K562 (cell line): Measurements from ENCODE around the gene TALDO1. TPM values are rescaled to one million over a fixed set of nuclear protein-coding genes. Genes with fewer than 3 reads are reported as not detected.

ENCODE experiments used
- ATAC-seq: fragments of 200-7000 bp; cut with Tn5 transposase; 3 replicates; pipeline ENCODE4 v1.9.1; 2020; ENCODE audit warnings: moderate library complexity
- BruUV-seq: library from RNA; stranded (reverse); fragments of 400-500 nt; replicated peaks from 2 replicates; lab custom pipeline; 2021; lab: Mats Ljungman, UMichigan
- CTCF ChIA-PET: fragments of 300-600 bp; formaldehyde crosslinking; extraction: SDS; loops from one replicate; lab custom pipeline; 2021; ENCODE audit warnings: low intra/inter-chr PET ratio; lab: Yijun Ruan, JAX
- POLR2A ChIA-PET: fragments of 300-600, 350-650 bp; sonication (Branson Sonifier 250); formaldehyde crosslinking; extraction: SDS; loops from one replicate; lab custom pipeline; 2021; ENCODE audit warnings: antibody characterized with exemption, inconsistent platforms; lab: Yijun Ruan, JAX
- DNase-seq, 4 experiments: peaks; one replicate each; pipeline versions ENCODE4 v3.0.0 to v3.0.0-alpha.2; 2011 to 2018; ENCODE audit warnings: low spot score in 3 of 4, mixed read lengths in 3 of 4; ENCODE audit errors: extremely low read depth in 1 of 4
- FAIRE-seq: peaks from 2 replicates; lab custom pipeline; 2011; peaks lifted over from hg19 to GRCh38; lab: Jason Lieb, UNC
- H2AFZ ChIP-seq: 2 replicates; pipeline ENCODE4 v1.6.0; 2011; ENCODE audit warnings: low read depth, low read length, control low read depth, inconsistent platforms
- H3K27ac ChIP-seq: fragments of 200-600 bp; 3 replicates; pipeline ENCODE4 v1.8.0; 2011; ENCODE audit warnings: low read depth, mild to moderate bottlenecking, control low read depth, inconsistent platforms, low read length, moderate library complexity, mixed read lengths; ENCODE audit errors: extremely low read depth
- H3K27me3 ChIP-seq, 2 experiments: fragments of 300-600 bp in 1 of 2; 2 replicates in 1 of 2; 3 replicates in 1 of 2; pipeline versions ENCODE4 v1.6.0 to v1.8.0; 2011; ENCODE audit warnings: inconsistent platforms in 2 of 2, low read length in 2 of 2, mild to moderate bottlenecking in 1 of 2, mixed read lengths in 1 of 2, moderate library complexity in 1 of 2; ENCODE audit not compliant: control insufficient read depth in 2 of 2, insufficient read depth in 2 of 2
- H3K36me3 ChIP-seq: fragments of 300-600 bp; 3 replicates; pipeline ENCODE4 v1.8.0; 2011; ENCODE audit warnings: mild to moderate bottlenecking, low read length, inconsistent platforms; ENCODE audit not compliant: control insufficient read depth, insufficient read depth
- H3K4me1 ChIP-seq, 2 experiments: fragments of 200-600 bp in 1 of 2; replicated peaks in 1 of 2; 2 replicates in 1 of 2; 3 replicates in 1 of 2; pipeline versions ENCODE4 v1.5.1 to v1.8.0; 2011; ENCODE audit warnings: inconsistent platforms in 2 of 2, low read length in 2 of 2, mild to moderate bottlenecking in 1 of 2, mixed read lengths in 1 of 2, moderate library complexity in 1 of 2; ENCODE audit not compliant: control insufficient read depth in 2 of 2, insufficient read depth in 2 of 2
- H3K4me2 ChIP-seq: 2 replicates; pipeline ENCODE4 v1.6.1; 2011; ENCODE audit warnings: low read length, control low read depth, inconsistent platforms, mixed read lengths; ENCODE audit not compliant: insufficient read depth
- H3K4me3 ChIP-seq: fragments of 200-600 bp; sonication (generic), shearing (Covaris generic); 2 replicates; pipeline ENCODE4 v1.5.1; 2016; ENCODE audit warnings: control low read depth, inconsistent platforms
- H3K79me2 ChIP-seq: fragments of 200-600 bp; 3 replicates; pipeline ENCODE4 v1.8.0; 2011; ENCODE audit warnings: low read length, inconsistent platforms; ENCODE audit not compliant: control insufficient read depth, insufficient read depth
- H3K9ac ChIP-seq, 2 experiments: 2 replicates each; pipeline versions ENCODE4 v1.6.0 to v1.6.1; 2011; ENCODE audit warnings: low read depth in 2 of 2, low read length in 2 of 2, control low read depth in 1 of 2, inconsistent platforms in 1 of 2, mild to moderate bottlenecking in 1 of 2, mixed read lengths in 1 of 2; ENCODE audit not compliant: insufficient read depth in 1 of 2
- H3K9me1 ChIP-seq: one replicate; pipeline ENCODE4 v1.6.0; 2011; ENCODE audit warnings: inconsistent platforms, mild to moderate bottlenecking, low read length, moderate library complexity; ENCODE audit not compliant: control insufficient read depth, insufficient read depth
- H3K9me3 ChIP-seq: replicated peaks from 2 replicates; pipeline ENCODE4 v1.5.1; 2011; ENCODE audit warnings: low read depth, low read length, inconsistent platforms; ENCODE audit not compliant: control insufficient read depth, insufficient read depth
- H4K20me1 ChIP-seq: replicated peaks from 2 replicates; pipeline ENCODE4 v1.6.1; 2011; ENCODE audit warnings: low read length, inconsistent platforms, mixed read lengths; ENCODE audit not compliant: control insufficient read depth, insufficient read depth
- BHLHE40 ChIP-seq: IDR thresholded peaks from 2 replicates; pipeline ENCODE4 v1.6.1; 2011; ENCODE audit warnings: low read length, improper control_type of control experiment
- CSDE1 ChIP-seq, 2 experiments: fragments of 450-650 bp; IDR thresholded peaks; 2 replicates each; pipeline ENCODE4 v1.6.1; 2016; ENCODE audit warnings: mild to moderate bottlenecking in 1 of 2
- FOXM1 ChIP-seq, 2 experiments: fragments of 450-650 bp in 1 of 2; sonication (generic) in 1 of 2; formaldehyde crosslinking in 1 of 2; IDR thresholded peaks; 2 replicates each; pipeline versions ENCODE4 v1.6.1 to v1.9.0; 2017 to 2022; ENCODE audit warnings: low read depth in 2 of 2, mild to moderate bottlenecking in 2 of 2, missing genetic modification reagents in 1 of 2, moderate library complexity in 1 of 2
- POLR3A ChIP-seq: IDR thresholded peaks from 2 replicates; pipeline ENCODE4 v1.6.1; 2011; ENCODE audit warnings: borderline replicate concordance, mild to moderate bottlenecking, moderate library complexity; ENCODE audit not compliant: insufficient read length, insufficient read depth; ENCODE audit errors: extremely low read depth
- PRPF4 ChIP-seq: fragments of 200-400 bp; formaldehyde crosslinking; IDR thresholded peaks from one replicate; pipeline ENCODE4 v1.6.1; 2017; ENCODE audit warnings: low read length, low read depth, mild to moderate bottlenecking; ENCODE audit not compliant: insufficient read depth, poor library complexity, severe bottlenecking
- RHOXF2B ChIP-seq: fragments of 250-450 bp; sonication (Bioruptor Pico); conservative IDR thresholded peaks from 2 replicates; pipeline ENCODE4 v1.5.1; 2021
- ZNF12 ChIP-seq: sonication (generic); formaldehyde crosslinking; IDR thresholded peaks from 2 replicates; pipeline ENCODE4 v1.4.0; 2020; ENCODE audit warnings: mild to moderate bottlenecking, missing genetic modification reagents
- ZNF134 ChIP-seq: fragments of 250-450 bp; sonication (Bioruptor Pico); conservative IDR thresholded peaks from 2 replicates; pipeline ENCODE4 v1.4.0; 2020
- ZNF780A ChIP-seq: fragments of 250-450 bp; sonication (Bioruptor Pico); IDR thresholded peaks from 2 replicates; pipeline ENCODE4 v1.5.0; 2021; ENCODE audit warnings: mild to moderate bottlenecking
- WGBS: fragments of 100-300 bp; shearing (Covaris generic); methylation state at CpG from one replicate; pipeline ENCODE4 v1.1.6; 2016; ENCODE audit warnings: low coverage, mixed read lengths; ENCODE audit not compliant: insufficient coverage; ENCODE audit errors: missing lambda C conversion rate; 5-methylcytosine and 5-hydroxymethylcytosine counted together
- in situ Hi-C: fragments of 300-500 bp; cut with MboI; formaldehyde crosslinking; loops from 4 replicates; pipeline ENCODE4 v1.15.0; 2018; ENCODE audit warnings: inconsistent platforms, mixed read lengths
- intact Hi-C: fragments of 100-400 bp; cut with micrococcal nuclease; formaldehyde crosslinking; loops from 2 replicates; pipeline ENCODE4 v1.14.2; 2022
- polyA plus RNA-seq, 8 experiments: library from polyadenylated mRNA; depleted of rRNA in 4 of 8; stranded (reverse) in 5 of 8; unstranded in 3 of 8; fragments of >200 nt; fragmentation: Nextera tagmentation in 2 of 8; fragmentation: Illumina TruSeq in 1 of 8; extraction: Ambion mirVana in 2 of 8; extraction: Trizol in 1 of 8; gene quantifications; 2 replicates each; pipeline versions ENCODE4 v1.2.1 to v1.2.3, GENCODE V29; 2011 to 2014; ENCODE audit warnings: inconsistent platforms in 1 of 8, missing spikeins in 1 of 8
- total RNA-seq, 7 experiments: library from RNA; depleted of rRNA in 6 of 7; stranded (reverse); fragments of >200 nt in 6 of 7; fragmentation: Illumina TruSeq in 2 of 7; extraction: Trizol in 2 of 7; gene quantifications; 2 replicates each; pipeline versions ENCODE4 v1.2.1 to v1.2.3, GENCODE V29; 2011 to 2021; ENCODE audit warnings: low replicate concordance in 1 of 7

The TALDO1 gene
- total and polyA plus RNA-seq, 9 of the 15 experiments (the other 6 are each of a cell fraction or from before 2014, with no cell fraction given): 260 to 541 (median 441) TPM

DNA sequence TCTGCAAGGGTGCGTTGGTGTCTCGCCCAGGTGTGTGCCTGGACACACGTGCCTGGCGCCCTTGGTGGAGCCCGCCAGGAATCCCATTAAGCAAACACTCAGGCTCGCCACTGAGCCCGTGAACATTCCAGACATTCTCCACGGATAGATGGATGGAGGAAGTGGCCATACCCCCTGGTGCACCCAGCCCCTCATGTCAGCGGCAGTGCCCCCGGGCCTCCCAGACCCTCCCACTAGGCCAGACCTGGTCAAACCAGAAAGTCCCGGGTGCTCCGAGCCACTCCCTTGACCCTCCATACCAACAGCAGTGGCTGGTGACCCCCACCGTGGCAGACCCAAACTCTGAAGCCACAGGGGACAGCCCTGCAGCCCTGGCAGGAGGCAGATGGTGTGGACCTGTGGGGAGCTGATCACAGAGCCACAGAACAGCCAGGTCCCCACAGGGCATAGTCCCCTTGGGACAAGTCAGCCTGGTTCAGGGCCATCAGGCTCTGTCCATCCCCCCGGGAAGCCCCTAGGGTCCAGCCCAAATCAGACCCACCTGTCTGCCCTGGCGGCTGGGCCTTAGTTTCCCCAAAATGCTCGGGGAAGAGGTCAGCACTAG lies 39.3 kb upstream of the TALDO1 start (continued):
- TF ChIP-seq FOXM1 (IDR thresholded peaks at IDR 0.05; ENCODE audit: low read depth): no peak
- TF ChIP-seq FOXM1 (CRISPR knock-in tag; IDR thresholded peaks at IDR 0.05; ENCODE audit: low read depth): no peak

DNA sequence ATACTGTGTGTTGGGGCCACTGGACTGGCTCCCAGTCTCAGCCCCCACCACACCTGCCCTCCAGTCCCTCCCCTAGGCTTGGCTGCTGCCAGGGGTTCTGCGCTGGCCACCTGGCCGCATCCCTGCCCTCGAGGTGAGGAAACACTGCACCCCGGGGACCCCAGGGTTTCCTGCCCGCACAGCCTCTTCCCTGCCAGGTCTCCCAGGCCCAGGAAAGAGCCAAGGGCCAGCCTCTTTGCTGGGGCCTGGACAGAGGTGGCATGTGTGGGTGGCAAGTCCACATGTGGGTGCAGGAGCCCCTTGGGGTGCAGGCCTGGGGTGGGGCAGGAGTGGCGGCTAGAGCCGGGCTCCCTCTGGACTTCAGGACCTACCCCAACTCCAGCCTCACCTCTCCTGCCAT lies 38.8 kb upstream of the TALDO1 start:
- TF ChIP-seq POLR3A: no peak
- TF ChIP-seq RHOXF2B (CRISPR knock-in tag): no peak
- TF ChIP-seq ZNF12 (CRISPR knock-in tag): no peak
- no peak for TF ChIP-seq BHLHE40
- TF ChIP-seq PRPF4: no peak
- no peak for TF ChIP-seq ZNF780A (CRISPR knock-in tag)
- no peak for TF ChIP-seq ZNF134
- TF ChIP-seq CSDE1 (IDR thresholded peaks at IDR 0.05): no peak
- in situ Hi-C loops (no loop called here), intact Hi-C loops (no loop called here)
- H3K27ac ChIP-seq: no peak overlapping the region
- BruUV-seq: no TSS peak
- no peak overlapping the region for H3K4me3 ChIP-seq
- H3K36me3 ChIP-seq: no peaks in the 10 kb centered on the region
- DNase-seq (no peak), ATAC-seq (no peak), FAIRE-seq (no peak)
- WGBS: 58% methylated on average over 5 of the region's 7 CpGs
- no peaks in the 10 kb centered on the region for H4K20me1 ChIP-seq
- H3K4me1 ChIP-seq: peaks cover 6 to 79% of the 10 kb centered on the region in 2 experiments
- H2AFZ ChIP-seq: no peak overlapping the region
- ChIA-PET CTCF (no interaction called here), POLR2A (no interaction called here)
- H3K9me3 ChIP-seq: no peaks in the 10 kb centered on the region
- no peaks in the 10 kb centered on the region for H3K27me3 ChIP-seq
- H3K4me2 ChIP-seq: no peak overlapping the region
- no peaks in the 10 kb centered on the region for H3K79me2 ChIP-seq
- H3K9me1 ChIP-seq: no peaks in the 10 kb centered on the region
- H3K9ac ChIP-seq: no peak overlapping the region; a peak in 1 of 4 replicates
